Calu3 (cell line): ENCODE results near the gene RNF207. TPM values are rescaled to one million over a fixed set of nuclear protein-coding genes. Genes with fewer than 3 reads are reported as not detected.

Source experiments
- BruUV-seq: library from RNA; stranded (reverse); fragments of 400-500 nt; replicated peaks from 2 replicates; lab custom pipeline; 2021; lab: Mats Ljungman, UMichigan
- CTCF ChIA-PET: fragments of 300-600 bp; sonication (Branson Sonifier 250); formaldehyde crosslinking; loops from one replicate; lab custom pipeline; 2022; ENCODE audit warnings: antibody characterized with exemption; lab: Charles Lee
- DNase-seq: peaks from one replicate; pipeline ENCODE4 v3.0.0; 2022
- H3K27ac Mint-ChIP-seq: one replicate; pipeline ENCODE4 v1.8.0; 2022; ENCODE audit warnings: mixed read lengths; ENCODE audit not compliant: unreplicated experiment
- H3K27me3 Mint-ChIP-seq: one replicate; pipeline ENCODE4 v1.8.0; 2022; ENCODE audit warnings: mixed read lengths; ENCODE audit not compliant: unreplicated experiment
- H3K36me3 Mint-ChIP-seq: one replicate; pipeline ENCODE4 v1.8.0; 2022; ENCODE audit warnings: mild to moderate bottlenecking, moderate library complexity, mixed read lengths; ENCODE audit not compliant: insufficient read depth, unreplicated experiment
- H3K4me1 Mint-ChIP-seq: one replicate; pipeline ENCODE4 v1.8.0; 2022; ENCODE audit warnings: mild to moderate bottlenecking, low read depth, mixed read lengths; ENCODE audit not compliant: unreplicated experiment
- H3K4me3 Mint-ChIP-seq: one replicate; pipeline ENCODE4 v1.8.0; 2022; ENCODE audit warnings: mild to moderate bottlenecking, low read depth, moderate library complexity, mixed read lengths; ENCODE audit not compliant: unreplicated experiment
- H3K9me3 Mint-ChIP-seq: one replicate; pipeline ENCODE4 v1.8.0; 2022; ENCODE audit warnings: low read depth, mixed read lengths; ENCODE audit not compliant: unreplicated experiment
- intact Hi-C: fragments of 100-400 bp; cut with micrococcal nuclease; formaldehyde crosslinking; loops from one replicate; pipeline ENCODE4 v1.10.0; 2022; ENCODE audit not compliant: unreplicated experiment
- total RNA-seq: library from RNA; stranded (reverse); gene quantifications from 2 replicates; pipeline ENCODE4 v1.2.3, GENCODE V29; 2022
- TF ChIP-seq, protein P1 (sequence below): fragments of 200-600 bp; IDR thresholded peaks from one replicate; pipeline ENCODE4 v1.8.0; 2022; ENCODE audit warnings: antibody characterized with exemption; ENCODE audit not compliant: unreplicated experiment

Gene RNF207
- total RNA-seq, 1 experiment from 2014 or later, result 160 TPM

DNA sequence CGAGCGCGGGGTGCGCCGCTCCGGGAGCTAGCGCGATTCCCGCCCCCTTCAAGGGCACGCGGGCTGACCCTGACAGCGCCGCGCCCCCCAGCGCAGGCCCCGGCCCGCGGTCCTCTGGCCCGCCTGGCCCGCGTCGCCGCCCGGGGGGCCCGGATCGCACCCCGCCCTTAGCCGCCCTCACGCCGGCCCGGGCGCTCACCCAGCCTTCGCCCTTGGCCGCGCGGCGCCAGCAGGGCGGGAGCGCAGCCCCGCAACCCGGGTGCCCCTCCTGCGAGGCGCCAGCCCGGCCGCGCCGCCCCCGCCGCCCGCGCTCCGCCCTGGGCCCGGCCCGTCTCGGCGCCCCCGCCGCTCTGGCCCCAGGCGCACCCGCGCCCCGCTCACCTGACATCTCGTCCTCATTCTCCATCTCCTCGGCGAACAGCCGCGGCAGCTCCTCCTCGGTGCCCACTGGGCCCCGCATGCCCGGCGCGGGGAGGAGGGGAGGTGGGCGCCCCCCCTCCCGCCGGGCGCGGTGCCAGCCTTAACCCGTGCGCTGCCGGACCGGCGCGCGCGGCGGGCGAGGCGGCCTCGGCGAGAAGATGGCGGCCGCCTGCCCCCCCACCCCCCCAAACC lies 26.2 kb upstream of the RNF207 start:
- H3K27ac Mint-ChIP-seq, result no peak overlapping the region
- H3K36me3 Mint-ChIP-seq, result peaks cover 24% of the 10 kb centered on the region
- H3K9me3 Mint-ChIP-seq, result no peaks in the 10 kb centered on the region
- intact Hi-C loops, result loop anchor here (10.0 kb wide), 1 partner anchor 125 kb away; no protein-coding TSS in a partner anchor
- no peaks in the 10 kb centered on the region for H3K4me1 Mint-ChIP-seq
- CTCF ChIA-PET, result interaction anchor here (0.6 kb wide), 1 partner anchor 13 kb away, joined by 6 read pairs; no protein-coding TSS in a partner anchor
- peaks cover 39% of the 10 kb centered on the region for H3K27me3 Mint-ChIP-seq
- TF ChIP-seq, protein P1, sequence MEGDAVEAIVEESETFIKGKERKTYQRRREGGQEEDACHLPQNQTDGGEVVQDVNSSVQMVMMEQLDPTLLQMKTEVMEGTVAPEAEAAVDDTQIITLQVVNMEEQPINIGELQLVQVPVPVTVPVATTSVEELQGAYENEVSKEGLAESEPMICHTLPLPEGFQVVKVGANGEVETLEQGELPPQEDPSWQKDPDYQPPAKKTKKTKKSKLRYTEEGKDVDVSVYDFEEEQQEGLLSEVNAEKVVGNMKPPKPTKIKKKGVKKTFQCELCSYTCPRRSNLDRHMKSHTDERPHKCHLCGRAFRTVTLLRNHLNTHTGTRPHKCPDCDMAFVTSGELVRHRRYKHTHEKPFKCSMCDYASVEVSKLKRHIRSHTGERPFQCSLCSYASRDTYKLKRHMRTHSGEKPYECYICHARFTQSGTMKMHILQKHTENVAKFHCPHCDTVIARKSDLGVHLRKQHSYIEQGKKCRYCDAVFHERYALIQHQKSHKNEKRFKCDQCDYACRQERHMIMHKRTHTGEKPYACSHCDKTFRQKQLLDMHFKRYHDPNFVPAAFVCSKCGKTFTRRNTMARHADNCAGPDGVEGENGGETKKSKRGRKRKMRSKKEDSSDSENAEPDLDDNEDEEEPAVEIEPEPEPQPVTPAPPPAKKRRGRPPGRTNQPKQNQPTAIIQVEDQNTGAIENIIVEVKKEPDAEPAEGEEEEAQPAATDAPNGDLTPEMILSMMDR, result no peak
- H3K4me3 Mint-ChIP-seq, result no peak overlapping the region
- DNase-seq, result no peak
- BruUV-seq, result no TSS peak

DNA sequence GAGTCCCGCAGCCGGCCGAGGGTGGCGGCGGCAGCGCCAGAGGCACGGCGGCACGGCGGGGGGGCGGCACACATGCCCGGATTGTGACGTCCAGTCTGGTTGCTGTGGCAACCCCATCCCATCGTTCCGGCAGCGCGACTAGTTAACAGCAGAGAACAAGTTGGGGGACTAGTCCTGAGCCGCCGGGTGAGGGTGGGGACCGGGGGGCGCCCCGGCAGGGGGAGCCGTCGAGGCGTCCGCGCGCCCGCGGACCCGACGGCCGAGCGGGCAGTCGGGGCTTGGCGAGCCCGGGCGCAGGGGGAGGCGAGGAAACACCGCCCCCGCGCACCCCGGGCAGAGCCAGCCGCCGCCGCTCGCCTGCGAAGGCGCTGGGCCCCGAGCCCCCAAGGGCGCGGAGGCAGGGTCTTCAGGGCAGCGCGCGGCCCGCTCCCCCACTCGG lies 25.6 kb upstream of the RNF207 start, which contains the start of gene CHD5:
Gene CHD5 (minus strand): TSS at position 54 of the 439 bp plus-strand sequence. CDS start 298 bp downstream, outside the sequence.
- CTCF ChIA-PET, result interaction anchor here (1.0 kb wide), 1 partner anchor 24 kb away, joined by 4 read pairs; no protein-coding TSS in a partner anchor
- intact Hi-C loops, result no loop called here

DNA sequence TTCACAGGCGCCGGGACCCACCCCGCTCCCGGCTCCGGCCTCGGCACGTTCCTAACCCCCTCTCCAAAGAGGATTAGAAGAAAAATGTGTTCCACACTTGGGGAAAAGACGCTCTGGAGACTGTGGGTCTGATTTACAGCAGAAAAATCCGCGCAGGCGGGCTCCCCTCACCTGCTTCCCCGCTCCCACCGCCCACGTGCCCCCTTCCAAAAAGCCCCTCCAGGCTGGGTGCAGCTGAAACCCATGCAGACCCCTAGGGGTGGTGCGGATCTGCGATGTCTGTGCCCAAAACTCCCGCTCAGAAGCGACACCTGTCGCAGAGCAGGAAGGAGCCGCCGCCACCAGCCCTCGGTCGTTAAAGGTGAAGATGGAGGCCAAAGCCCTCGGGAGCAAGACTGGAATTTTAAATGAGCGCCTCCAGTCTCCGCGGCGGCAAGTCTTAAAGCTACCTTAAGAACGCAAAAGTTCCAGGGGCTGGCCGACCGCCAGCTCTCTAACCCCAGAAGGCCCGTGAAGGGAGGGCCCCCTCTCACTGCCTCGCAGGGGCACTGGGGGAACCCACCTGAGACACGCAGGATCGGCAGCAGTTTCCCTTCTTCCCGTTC lies 25.1 kb upstream of the RNF207 start:
- BruUV-seq, result no TSS peak
- intact Hi-C loops, result no loop called here

More for the DNA sequence above, 25.6 kb upstream of the RNF207 start, which contains the start of gene CHD5:
- peaks cover 24% of the 10 kb centered on the region for H3K36me3 Mint-ChIP-seq
- no peak within 1 kb of the TSS for H3K27ac Mint-ChIP-seq
- H3K4me3 Mint-ChIP-seq, result peak within 1 kb of the TSS; percentile 64
- H3K27me3 Mint-ChIP-seq, result peaks cover 39% of the 10 kb centered on the region
- TF ChIP-seq, protein P1, result no peak
- peak; percentile 41 for DNase-seq
- no peaks in the 10 kb centered on the region for H3K9me3 Mint-ChIP-seq
- no peaks in the 10 kb centered on the region for H3K4me1 Mint-ChIP-seq
- BruUV-seq, result no TSS peak

DNA sequence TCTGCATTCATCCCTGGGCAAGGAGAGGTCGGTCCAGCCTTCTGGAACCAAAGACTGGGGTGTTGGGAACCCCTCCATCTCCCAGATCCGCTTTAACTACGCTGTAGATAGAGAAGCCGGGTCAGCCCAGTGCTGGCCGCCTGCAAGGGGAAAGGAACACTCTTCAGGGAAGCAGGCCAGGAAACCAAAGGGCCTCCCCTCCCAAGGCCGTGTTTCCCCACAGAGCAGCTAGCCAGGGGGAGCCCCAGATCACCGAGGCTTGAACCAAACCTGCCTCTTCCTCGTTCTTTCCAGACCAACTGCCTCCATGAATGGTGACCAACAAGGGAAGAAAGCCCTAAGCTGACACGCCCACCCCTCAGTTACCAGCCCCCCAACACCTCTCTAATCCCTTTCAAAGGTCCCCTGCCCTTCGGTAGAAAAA lies 24.6 kb upstream of the RNF207 start:
- Mint-ChIP-seq H3K27me3 (peaks cover 39% of the 10 kb centered on the region), H3K4me3 (peak overlapping the region; percentile 16), H3K27ac (no peak overlapping the region), H3K4me1 (no peaks in the 10 kb centered on the region), H3K36me3 (peaks cover 32% of the 10 kb centered on the region), H3K9me3 (no peaks in the 10 kb centered on the region)
- intact Hi-C loops, result no loop called here
- BruUV-seq, result no TSS peak
- TF ChIP-seq, protein P1, result no peak
- DNase-seq, result no peak
- CTCF ChIA-PET, result interaction anchor here (1.0 kb wide), 1 partner anchor 23 kb away, joined by 4 read pairs; no protein-coding TSS in a partner anchor

More for the DNA sequence above, 25.1 kb upstream of the RNF207 start:
- Mint-ChIP-seq H3K4me1 (no peaks in the 10 kb centered on the region), H3K27me3 (peaks cover 39% of the 10 kb centered on the region), H3K9me3 (no peaks in the 10 kb centered on the region), H3K27ac (no peak overlapping the region), H3K4me3 (peak overlapping the region; percentile 16), H3K36me3 (peaks cover 27% of the 10 kb centered on the region)
- CTCF ChIA-PET, result interaction anchor here (1.0 kb wide), 1 partner anchor 24 kb away, joined by 4 read pairs; no protein-coding TSS in a partner anchor
- DNase-seq, result no peak
- TF ChIP-seq, protein P1, result no peak
